Thoracic aorta (tissue), 2 donors: ENCODE data around the gene HLA-DRB5. TPM values are rescaled to one million over a fixed set of nuclear protein-coding genes. Genes with fewer than 3 reads are reported as not detected.

Source experiments
- ATAC-seq: fragments of 150-250 bp; one replicate; pipeline ENCODE4 v1.8.0; 2017; ENCODE audit warnings: low read depth; ENCODE audit not compliant: insufficient number of reproducible peaks, low FRiP score
- DNase-seq: peaks from one replicate; pipeline ENCODE4 v3.0.0-alpha.2; 2020; ENCODE audit warnings: low spot score
- H3K27ac ChIP-seq, 2 donors: fragments of 200-600 bp; sonication (generic); 1 replicate in 1 of 2; 2 replicates in 1 of 2; pipeline ENCODE4 v1.5.1; 2016; ENCODE audit warnings: mild to moderate bottlenecking in 2 of 2, moderate library complexity in 2 of 2
- H3K27me3 ChIP-seq: fragments of 200-600 bp; sonication (generic); replicated peaks from 2 replicates; pipeline ENCODE4 v1.6.0; 2016; ENCODE audit warnings: mild to moderate bottlenecking; ENCODE audit not compliant: insufficient read depth
- H3K36me3 ChIP-seq: fragments of 200-600 bp; sonication (generic); one replicate; pipeline ENCODE4 v1.5.1; 2016
- H3K4me1 ChIP-seq, 2 donors: fragments of 200-600 bp; sonication (generic); 1 replicate in 1 of 2; 2 replicates in 1 of 2; pipeline versions ENCODE4 v1.5.1 to v1.6.0; 2016; ENCODE audit warnings: low read depth in 2 of 2, mild to moderate bottlenecking in 1 of 2; ENCODE audit not compliant: control insufficient read depth in 1 of 2
- H3K4me3 ChIP-seq: fragments of 200-600 bp; sonication (generic); 2 replicates; pipeline ENCODE4 v1.5.1; 2016; ENCODE audit warnings: mild to moderate bottlenecking
- H3K9me3 ChIP-seq: fragments of 200-600 bp; sonication (generic); 2 replicates; pipeline ENCODE4 v1.5.1; 2016
- total RNA-seq, 2 donors: library from RNA; depleted of rRNA; stranded (reverse); fragments of >200 nt; gene quantifications; one replicate each; pipeline versions ENCODE4 v1.1.0 to v1.2.3, GENCODE V29; 2016
- TF ChIP-seq, protein P1 (sequence below): fragments of 200-600 bp; sonication (generic); IDR thresholded peaks from one replicate; pipeline ENCODE4 v1.5.1; 2019; ENCODE audit warnings: antibody characterized with exemption

The HLA-DRB5 gene
- total RNA-seq, 2 donors from 2014 or later: 3.4 TPM; not detected in 1

DNA sequence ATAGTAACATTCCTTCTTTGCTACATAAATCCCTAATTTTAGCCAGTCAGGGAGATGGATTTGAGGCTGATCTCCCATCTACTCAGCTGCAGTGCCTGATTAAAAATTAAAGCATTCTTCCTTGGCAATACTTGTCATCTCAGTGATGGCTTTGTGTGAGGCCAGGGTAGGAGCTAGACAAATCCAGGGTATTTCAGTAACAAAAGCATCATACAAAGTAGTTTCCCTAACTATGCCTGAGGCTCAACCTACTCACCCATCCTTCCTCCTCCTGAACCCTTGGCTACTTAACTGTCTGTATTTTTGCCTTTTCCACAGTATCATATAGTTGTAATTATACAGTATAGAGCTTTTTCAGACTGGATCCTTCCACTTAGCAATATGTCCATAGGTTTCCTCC lies 37.7 kb downstream of the HLA-DRB5 start:
- H3K36me3 ChIP-seq: no peaks in the 10 kb centered on the region
- no peak for DNase-seq
- no peaks in the 10 kb centered on the region for H3K9me3 ChIP-seq
- no peak overlapping the region for H3K4me3 ChIP-seq
- H3K27ac ChIP-seq: no peak overlapping the region
- TF ChIP-seq, protein P1, sequence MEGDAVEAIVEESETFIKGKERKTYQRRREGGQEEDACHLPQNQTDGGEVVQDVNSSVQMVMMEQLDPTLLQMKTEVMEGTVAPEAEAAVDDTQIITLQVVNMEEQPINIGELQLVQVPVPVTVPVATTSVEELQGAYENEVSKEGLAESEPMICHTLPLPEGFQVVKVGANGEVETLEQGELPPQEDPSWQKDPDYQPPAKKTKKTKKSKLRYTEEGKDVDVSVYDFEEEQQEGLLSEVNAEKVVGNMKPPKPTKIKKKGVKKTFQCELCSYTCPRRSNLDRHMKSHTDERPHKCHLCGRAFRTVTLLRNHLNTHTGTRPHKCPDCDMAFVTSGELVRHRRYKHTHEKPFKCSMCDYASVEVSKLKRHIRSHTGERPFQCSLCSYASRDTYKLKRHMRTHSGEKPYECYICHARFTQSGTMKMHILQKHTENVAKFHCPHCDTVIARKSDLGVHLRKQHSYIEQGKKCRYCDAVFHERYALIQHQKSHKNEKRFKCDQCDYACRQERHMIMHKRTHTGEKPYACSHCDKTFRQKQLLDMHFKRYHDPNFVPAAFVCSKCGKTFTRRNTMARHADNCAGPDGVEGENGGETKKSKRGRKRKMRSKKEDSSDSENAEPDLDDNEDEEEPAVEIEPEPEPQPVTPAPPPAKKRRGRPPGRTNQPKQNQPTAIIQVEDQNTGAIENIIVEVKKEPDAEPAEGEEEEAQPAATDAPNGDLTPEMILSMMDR: no peak
- H3K4me1 ChIP-seq: no peaks in the 10 kb centered on the region
- H3K27me3 ChIP-seq: no peaks in the 10 kb centered on the region
- no peak for ATAC-seq

DNA sequence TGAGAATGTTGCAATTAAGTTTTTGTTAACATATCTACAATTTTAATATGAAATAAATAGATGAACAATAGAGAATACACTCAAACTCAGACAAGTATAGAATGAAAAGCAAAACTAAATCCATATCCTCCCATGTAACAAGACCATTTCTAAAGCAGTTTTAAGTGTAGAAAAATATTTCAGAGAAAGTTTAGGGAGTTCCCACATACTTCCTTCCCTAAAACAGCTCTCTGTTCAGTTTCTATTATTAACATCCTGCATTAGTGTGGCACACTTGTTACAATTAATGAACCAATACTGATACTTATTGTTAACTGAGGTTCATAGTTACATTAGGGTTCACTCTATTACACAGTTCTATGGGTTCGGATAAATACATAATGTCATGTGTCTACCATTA lies 38.4 kb downstream of the HLA-DRB5 start:
- no peak overlapping the region for H3K27ac ChIP-seq
- H3K4me3 ChIP-seq: no peak overlapping the region

DNA sequence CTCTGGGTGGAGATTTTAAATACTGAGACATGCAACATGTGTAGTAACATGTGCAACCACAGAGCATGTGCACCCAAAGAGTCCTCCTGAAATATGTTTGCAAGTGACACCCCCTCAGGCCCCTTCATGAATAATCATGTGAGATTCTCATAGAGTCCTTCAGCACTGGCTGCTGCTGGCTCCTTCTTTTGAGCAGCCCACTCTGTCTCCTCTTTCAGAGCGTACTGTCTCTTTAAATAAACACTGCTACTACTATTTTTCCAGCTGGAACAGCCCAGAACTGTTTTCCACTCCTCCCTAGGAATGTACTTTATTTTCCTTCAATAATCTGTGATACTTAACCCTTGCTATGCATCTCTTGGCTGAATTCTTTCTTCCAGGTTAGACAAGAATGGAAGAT lies 42.0 kb downstream of the HLA-DRB5 start:
- no peak for DNase-seq
- Histone ChIP-seq H3K27me3 (no peaks in the 10 kb centered on the region), H3K27ac (no peak overlapping the region), H3K4me3 (no peak overlapping the region), H3K9me3 (no peaks in the 10 kb centered on the region), H3K4me1 (no peaks in the 10 kb centered on the region), H3K36me3 (no peaks in the 10 kb centered on the region)
- TF ChIP-seq, protein P1: no peak
- no peak for ATAC-seq

More for the DNA sequence above, 38.4 kb downstream of the HLA-DRB5 start:
- no peak for DNase-seq
- no peaks in the 10 kb centered on the region for H3K27me3 ChIP-seq
- no peaks in the 10 kb centered on the region for H3K36me3 ChIP-seq
- TF ChIP-seq, protein P1: no peak
- no peaks in the 10 kb centered on the region for H3K9me3 ChIP-seq
- no peaks in the 10 kb centered on the region for H3K4me1 ChIP-seq
- no peak for ATAC-seq

DNA sequence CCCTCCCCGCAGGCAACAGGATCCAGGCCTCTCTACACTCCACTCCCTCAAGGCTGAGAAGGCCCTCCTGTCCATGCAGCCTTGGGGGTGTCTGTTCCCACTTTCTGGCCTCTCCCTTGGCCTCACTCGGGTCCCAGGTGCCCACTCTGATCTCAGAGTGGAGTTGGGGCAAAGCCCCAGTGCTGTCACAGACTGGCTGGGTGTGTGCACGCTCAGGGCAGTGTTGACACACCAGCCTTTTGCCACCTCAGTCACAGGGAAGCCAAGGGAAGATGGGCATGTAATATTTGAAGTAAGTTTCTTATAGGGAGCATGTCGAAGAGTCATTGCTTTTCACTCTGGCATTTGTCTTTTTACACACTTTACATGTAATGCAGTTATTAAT lies 45.5 kb downstream of the HLA-DRB5 start:
- TF ChIP-seq, protein P1: no peak
- Histone ChIP-seq H3K27ac (no peak overlapping the region), H3K9me3 (no peaks in the 10 kb centered on the region), H3K4me3 (no peak overlapping the region), H3K27me3 (no peaks in the 10 kb centered on the region), H3K4me1 (no peaks in the 10 kb centered on the region), H3K36me3 (no peaks in the 10 kb centered on the region)
- no peak for ATAC-seq
- no peak for DNase-seq

DNA sequence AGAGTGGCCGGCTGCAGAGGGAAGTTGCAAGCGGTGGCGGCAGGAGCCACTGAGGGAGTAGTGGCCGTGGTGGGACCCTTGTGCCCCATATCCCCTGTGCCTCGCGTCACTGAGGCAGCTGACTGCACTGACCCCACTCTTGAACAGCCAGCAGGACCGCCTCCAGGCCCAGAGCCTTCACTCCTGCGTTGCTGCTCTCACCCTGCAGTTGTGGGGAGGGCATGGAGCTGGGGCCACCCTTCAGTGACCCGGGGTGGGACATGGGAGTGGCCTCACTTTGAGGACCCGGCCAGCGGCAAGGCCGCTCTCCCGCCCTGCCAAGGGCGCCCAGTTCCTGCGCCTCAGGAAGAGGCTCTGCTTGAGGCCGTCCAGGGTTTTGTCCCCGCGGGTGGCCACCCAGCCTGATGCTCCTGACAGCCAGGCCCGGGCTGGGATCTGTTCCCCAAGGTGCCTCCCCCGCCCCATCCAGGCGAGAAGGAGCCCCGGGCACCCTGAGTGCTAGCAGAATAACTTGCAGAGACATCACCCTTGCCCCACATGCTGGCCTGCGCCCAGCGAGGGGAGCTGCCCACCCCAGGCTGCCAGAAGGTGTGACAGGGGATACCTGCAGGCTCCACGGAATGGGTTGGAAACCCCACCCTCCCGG lies 46.0 kb downstream of the HLA-DRB5 start:
- ATAC-seq (no peak), DNase-seq (no peak)
- Histone ChIP-seq H3K36me3 (no peaks in the 10 kb centered on the region), H3K27ac (no peak overlapping the region), H3K9me3 (no peaks in the 10 kb centered on the region), H3K27me3 (no peaks in the 10 kb centered on the region), H3K4me1 (no peaks in the 10 kb centered on the region), H3K4me3 (no peak overlapping the region)
- TF ChIP-seq, protein P1: no peak
